Medulla oblongata (tissue), 1 donor: ENCODE results near the gene SAMD3.
"Not testable (repeated sequence)": the region's sequence is repeated elsewhere in the genome, so short reads cannot be mapped to it uniquely, and the experiment has no call there.

Experiments used
- DNase-seq: peaks from one replicate; pipeline ENCODE4 v3.0.0-alpha.2; 2015; ENCODE audit errors: extremely low spot score

Gene SAMD3

GRCh38 chr6:130132286-130132701, 90.5 kb downstream of the SAMD3 start:
- DNase-seq: no peak

- DNase-seq: no peak
These were observed 92.9 kb downstream of the SAMD3 start for GRCh38 chr6:130129762-130130246.

GRCh38 chr6:130128326-130128725, 94.4 kb downstream of the SAMD3 start:
- DNase-seq: no peak

- DNase-seq: no peak
These were observed 95.6 kb downstream of the SAMD3 start for GRCh38 chr6:130127195-130127594.

GRCh38 chr6:130122243-130122642, 100.5 kb downstream of the SAMD3 start:
- DNase-seq: no peak

- no peak for DNase-seq
These were observed 102.0 kb downstream of the SAMD3 start for GRCh38 chr6:130120731-130121130.

- no peak for DNase-seq
These were observed 103.5 kb downstream of the SAMD3 start for GRCh38 chr6:130119211-130119610.

GRCh38 chr6:130118236-130118635, 104.5 kb downstream of the SAMD3 start:
- DNase-seq: no peak

- DNase-seq: not testable (repeated sequence)
These were observed 105.5 kb downstream of the SAMD3 start for GRCh38 chr6:130117187-130117701.

- no peak for DNase-seq
These were observed 106.5 kb downstream of the SAMD3 start for GRCh38 chr6:130116273-130116672.

- DNase-seq: peak; percentile 46
These were observed 107.7 kb downstream of the SAMD3 start for GRCh38 chr6:130115036-130115435.

GRCh38 chr6:130113201-130113710, 109.5 kb downstream of the SAMD3 start:
- no peak for DNase-seq

- DNase-seq: no peak
These were observed 111.7 kb downstream of the SAMD3 start for GRCh38 chr6:130111031-130111430.

GRCh38 chr6:130107710-130108109, 115.0 kb downstream of the SAMD3 start:
- DNase-seq: no peak

GRCh38 chr6:130105996-130106704, 116.6 kb downstream of the SAMD3 start:
- DNase-seq: peak; percentile 21

GRCh38 chr6:130099119-130099518, 123.6 kb downstream of the SAMD3 start:
- no peak for DNase-seq

- DNase-seq: no peak
These were observed 124.4 kb downstream of the SAMD3 start for GRCh38 chr6:130098317-130098716.
